ENCODE results near the gene ARPC5. TPM values are rescaled to one million over a fixed set of nuclear protein-coding genes. Genes with fewer than 3 reads are reported as not detected.

Gene ARPC5
- total and polyA plus RNA-seq, 10 of the 15 experiments (the other 5 are each of a cell fraction or from before 2014, with no cell fraction given): 238 to 784 (median 309) TPM

- no peak for TF ChIP-seq RAD21 (IDR thresholded peaks at IDR 0.05; ENCODE audit: insufficient read depth, low read depth, low read length)
- no peak for TF ChIP-seq MEF2A (IDR thresholded peaks at IDR 0.05; ENCODE audit: insufficient read depth, low read depth, low read length)
- TF ChIP-seq POLR2AphosphoS2 (IDR thresholded peaks at IDR 0.05; ENCODE audit: low read depth, low read length): no peak
- no peak for TF ChIP-seq RB1 (IDR thresholded peaks at IDR 0.05; ENCODE audit: borderline replicate concordance)
- TF ChIP-seq BMI1 (IDR thresholded peaks at IDR 0.05; ENCODE audit: borderline replicate concordance): no peak
- TF ChIP-seq TCF7 (IDR thresholded peaks at IDR 0.05; ENCODE audit: borderline replicate concordance): no peak
- TF ChIP-seq NFYB (IDR thresholded peaks at IDR 0.05; ENCODE audit: insufficient read depth, low read depth, low read length): no peak
- TF ChIP-seq RAD51 (IDR thresholded peaks at IDR 0.05): peak; percentile 69
- TF ChIP-seq ZBTB33 (IDR thresholded peaks at IDR 0.05): no peak
- TF ChIP-seq MTA2 (IDR thresholded peaks at IDR 0.05; ENCODE audit: low read depth): 0 out of 2 replicates have a peak, but pooled peaks have one; percentile 11
- TF ChIP-seq PRDM15 (CRISPR knock-in tag; IDR thresholded peaks at IDR 0.05): no peak
- peak in 1 of 2 experiments; percentile 57; a peak in 1 of 4 replicates for TF ChIP-seq BHLHE40 (IDR thresholded peaks at IDR 0.05; ENCODE audit: borderline replicate concordance in 1 of 2, low read depth in 2 of 2, low read length in 1 of 2)
- no peak; the same call in 1 of the 2 replicates for TF ChIP-seq HDGF (IDR thresholded peaks at IDR 0.05)
- no peak for TF ChIP-seq DPF2 (IDR thresholded peaks at IDR 0.05)
- peak; percentile 42 for TF ChIP-seq NR2C1 (IDR thresholded peaks at IDR 0.05)
These were observed 4.8 kb downstream of the ARPC5 start (continued) for GRCh38 chr1:183630748-183631147.

Data from GM12878 (cell line).